D721Med (cell line): ENCODE data around the gene UBE2G2.

Experiments
- DNase-seq: peaks from one replicate; pipeline ENCODE4 v3.0.0; 2011; ENCODE audit warnings: low spot score; ENCODE audit not compliant: insufficient read length
- FAIRE-seq: peaks from 2 replicates; lab custom pipeline; 2011; peaks lifted over from hg19 to GRCh38; lab: Jason Lieb, UNC
- CTCF ChIP-seq: IDR thresholded peaks from 2 replicates; pipeline ENCODE4 v1.5.1; 2012; ENCODE audit warnings: mild to moderate bottlenecking, control low read depth; ENCODE audit not compliant: insufficient read depth; ENCODE audit errors: missing control alignments

Gene UBE2G2

GRCh38 chr21:44801468-44802395 lies at the start of gene UBE2G2:
Gene UBE2G2 (minus strand): TSS chr21:44801820. CDS start chr21:44801748, 72 bp downstream.
- TF ChIP-seq CTCF = no peak
- peak; percentile 92 for DNase-seq
- FAIRE-seq = no peak

- no peak for FAIRE-seq
- TF ChIP-seq CTCF = no peak
- DNase-seq = no peak
These were observed 49.5 kb upstream of the UBE2G2 start for GRCh38 chr21:44850905-44851657.

- FAIRE-seq = no peak
- DNase-seq = no peak
- no peak for TF ChIP-seq CTCF
These were observed 48.7 kb upstream of the UBE2G2 start for GRCh38 chr21:44850208-44850800.

GRCh38 chr21:44849616-44850130 lies 48.1 kb upstream of the UBE2G2 start:
- no peak for TF ChIP-seq CTCF
- FAIRE-seq (no peak), DNase-seq (no peak)

GRCh38 chr21:44848821-44849521 lies 47.4 kb upstream of the UBE2G2 start:
- DNase-seq (no peak), FAIRE-seq (no peak)
- TF ChIP-seq CTCF = no peak

GRCh38 chr21:44847261-44848056 lies 45.8 kb upstream of the UBE2G2 start:
- no peak for FAIRE-seq
- no peak for DNase-seq
- TF ChIP-seq CTCF = no peak
